Activated naive CD4-positive, alpha-beta T cell treated with anti-CD3 and anti-CD28 coated beads, Interleukin-2, amount 50 U/mL, for 24 hours (primary cell): ENCODE data around the gene CBLB.
"Not testable (repeated sequence)": the region's sequence is repeated elsewhere in the genome, so short reads cannot be mapped to it uniquely, and the experiment has no call there.

Experiments used
- H3K27ac Mint-ChIP-seq: one replicate; pipeline ENCODE4 v1.8.0; 2021; ENCODE audit warnings: mild to moderate bottlenecking, mixed read lengths
- H3K27me3 Mint-ChIP-seq: one replicate; pipeline ENCODE4 v1.8.0; 2021; ENCODE audit warnings: mixed read lengths
- H3K36me3 Mint-ChIP-seq: one replicate; pipeline ENCODE4 v1.8.0; 2021; ENCODE audit warnings: mixed read lengths
- H3K4me1 Mint-ChIP-seq: one replicate; pipeline ENCODE4 v1.8.0; 2021; ENCODE audit warnings: mixed read lengths
- H3K4me3 Mint-ChIP-seq: one replicate; pipeline ENCODE4 v1.8.0; 2021; ENCODE audit warnings: mild to moderate bottlenecking, mixed read lengths
- H3K9me3 Mint-ChIP-seq: one replicate; pipeline ENCODE4 v1.8.0; 2021; ENCODE audit warnings: mixed read lengths

Gene CBLB

GRCh38 chr3:105822171-105823123 is 46.4 kb downstream of the CBLB start:
- Mint-ChIP-seq H3K27me3 (no peaks in the 10 kb centered on the region), H3K9me3 (peaks cover 11% of the 10 kb centered on the region), H3K36me3 (peaks cover 37% of the 10 kb centered on the region), H3K4me3 (peak overlapping the region; percentile 13), H3K4me1 (peaks cover 68% of the 10 kb centered on the region), H3K27ac (peak overlapping the region; percentile 97)

DNA sequence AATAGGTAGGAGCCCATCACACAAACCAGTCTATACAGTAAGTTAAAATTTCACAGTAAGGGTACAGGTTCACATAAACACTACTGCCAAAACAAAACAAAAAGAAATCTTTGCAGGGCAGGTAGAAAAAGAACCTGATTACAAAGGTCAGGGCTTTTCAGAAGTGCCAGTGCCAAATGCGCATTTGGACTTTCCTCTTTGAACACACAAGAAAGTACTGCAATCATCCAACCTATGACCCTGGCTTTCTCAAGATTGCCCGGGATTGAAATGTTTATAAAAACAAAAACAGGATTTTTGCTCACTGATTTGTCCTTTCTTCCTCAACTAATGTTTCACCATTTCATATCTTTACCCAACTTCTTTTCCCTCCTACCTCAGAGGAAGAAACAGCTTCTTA is 47.4 kb downstream of the CBLB start:
- H3K9me3 Mint-ChIP-seq: peaks cover 11% of the 10 kb centered on the region
- peaks cover 67% of the 10 kb centered on the region for H3K4me1 Mint-ChIP-seq
- peaks cover 41% of the 10 kb centered on the region for H3K36me3 Mint-ChIP-seq
- no peak overlapping the region for H3K4me3 Mint-ChIP-seq
- H3K27ac Mint-ChIP-seq: peak overlapping the region; percentile 89
- H3K27me3 Mint-ChIP-seq: no peaks in the 10 kb centered on the region

DNA sequence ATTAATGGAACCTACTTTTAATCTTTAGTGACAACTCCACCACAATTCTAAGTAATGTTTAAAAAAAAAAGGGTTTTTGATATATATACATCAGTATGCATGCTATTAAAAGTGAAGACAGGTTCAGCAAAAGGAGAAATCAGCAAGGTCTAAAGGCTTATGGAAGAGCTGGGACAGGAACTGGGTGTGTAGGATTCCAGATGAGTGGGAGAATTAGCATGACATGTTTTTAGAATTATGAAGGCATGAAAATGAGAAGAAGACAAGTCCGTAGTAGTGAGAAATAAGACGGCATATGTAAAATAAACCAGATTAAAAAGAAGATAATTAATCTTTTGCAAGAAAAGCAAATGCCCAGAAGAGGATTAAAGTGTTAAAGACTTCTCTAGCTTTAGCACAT is 52.0 kb downstream of the CBLB start:
- Mint-ChIP-seq H3K36me3 (peaks cover 37% of the 10 kb centered on the region), H3K27ac (peak overlapping the region; percentile 6), H3K4me1 (peaks cover 64% of the 10 kb centered on the region), H3K27me3 (no peaks in the 10 kb centered on the region), H3K4me3 (no peak overlapping the region), H3K9me3 (no peaks in the 10 kb centered on the region)

DNA sequence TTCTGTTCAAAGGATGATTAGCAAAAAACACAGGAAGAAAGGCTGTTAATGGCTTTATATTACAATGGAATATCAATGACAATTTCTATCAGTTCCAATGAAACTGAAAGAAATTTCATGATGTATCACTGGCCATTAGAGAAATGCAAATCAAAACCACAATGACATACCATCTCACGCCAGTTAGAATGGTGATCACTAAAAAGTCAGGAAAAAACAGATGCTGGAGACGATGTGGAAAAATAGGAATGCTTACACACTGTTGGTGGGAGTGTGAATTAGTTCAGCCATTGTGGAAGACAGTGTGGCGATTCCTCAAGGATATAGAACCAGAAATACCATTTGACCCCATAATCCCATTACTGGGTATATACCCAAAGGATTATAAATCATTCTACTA is 53.5 kb downstream of the CBLB start:
- peaks cover 64% of the 10 kb centered on the region for H3K4me1 Mint-ChIP-seq
- H3K36me3 Mint-ChIP-seq: peaks cover 32% of the 10 kb centered on the region
- H3K27ac Mint-ChIP-seq: peak overlapping the region; percentile 81
- H3K4me3 Mint-ChIP-seq, H3K27me3 Mint-ChIP-seq, H3K9me3 Mint-ChIP-seq: not testable (repeated sequence)

DNA sequence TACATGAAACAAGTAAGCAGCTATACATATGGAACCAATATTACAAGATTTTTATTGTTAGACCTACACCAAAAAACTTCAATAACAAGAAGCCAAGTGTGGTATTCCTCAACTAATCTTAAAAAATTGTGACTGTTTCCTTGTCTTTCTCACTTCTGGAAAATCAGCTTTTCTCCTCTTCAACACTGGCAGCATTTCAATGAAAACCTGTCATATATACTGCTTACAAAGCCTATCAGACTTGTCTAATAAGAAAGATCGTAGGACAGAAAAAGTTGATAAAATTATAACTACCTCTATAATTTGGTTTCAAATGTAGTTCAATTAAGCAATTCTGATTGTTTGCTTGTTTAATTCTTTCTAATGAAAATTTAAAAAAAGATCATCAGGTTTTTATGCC is 55.1 kb downstream of the CBLB start:
- H3K27me3 Mint-ChIP-seq: no peaks in the 10 kb centered on the region
- H3K9me3 Mint-ChIP-seq: no peaks in the 10 kb centered on the region
- peaks cover 28% of the 10 kb centered on the region for H3K36me3 Mint-ChIP-seq
- no peak overlapping the region for H3K4me3 Mint-ChIP-seq
- no peak overlapping the region for H3K27ac Mint-ChIP-seq
- peaks cover 75% of the 10 kb centered on the region for H3K4me1 Mint-ChIP-seq

- Mint-ChIP-seq H3K27ac (peak overlapping the region; percentile 67), H3K4me1 (peaks cover 81% of the 10 kb centered on the region), H3K36me3 (peaks cover 27% of the 10 kb centered on the region), H3K4me3 (no peak overlapping the region), H3K27me3 (no peaks in the 10 kb centered on the region), H3K9me3 (no peaks in the 10 kb centered on the region)
Observed at GRCh38 chr3:105812194-105812586, 56.6 kb downstream of the CBLB start.

DNA sequence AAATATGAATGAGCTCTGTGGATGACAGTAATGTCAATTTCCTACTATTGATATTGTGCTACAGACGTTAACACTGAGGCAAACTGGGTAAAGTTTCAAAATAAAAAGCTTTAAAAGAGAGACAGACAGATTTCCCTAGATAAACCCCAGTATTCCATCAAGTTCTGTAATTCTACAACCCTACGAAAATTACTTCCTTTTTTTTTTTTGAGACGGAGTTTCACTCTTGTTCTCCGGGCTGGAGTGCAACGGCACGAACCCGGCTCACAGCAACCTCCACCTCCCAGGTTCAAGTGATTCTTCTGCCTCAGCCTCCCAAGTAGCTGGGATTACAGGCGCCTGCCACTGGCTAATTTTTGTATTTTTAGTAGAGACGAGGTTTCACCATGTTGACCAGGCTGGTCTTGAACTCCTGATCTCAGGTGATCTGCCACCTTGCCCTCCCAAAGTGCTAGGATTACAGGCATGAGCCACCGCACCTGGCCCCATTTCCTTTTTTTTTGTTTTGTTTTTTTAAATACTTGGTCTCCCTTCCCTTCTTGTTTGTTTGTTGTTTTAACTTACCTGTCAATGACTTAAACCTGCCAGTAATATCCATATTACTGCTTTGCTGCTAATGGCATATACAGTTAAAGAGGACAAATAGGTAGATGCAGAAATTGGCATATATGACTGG is 57.2 kb downstream of the CBLB start:
- peaks cover 80% of the 10 kb centered on the region for H3K4me1 Mint-ChIP-seq
- no peaks in the 10 kb centered on the region for H3K27me3 Mint-ChIP-seq
- no peak overlapping the region for H3K4me3 Mint-ChIP-seq
- H3K36me3 Mint-ChIP-seq: peaks cover 22% of the 10 kb centered on the region
- no peak overlapping the region for H3K27ac Mint-ChIP-seq
- no peaks in the 10 kb centered on the region for H3K9me3 Mint-ChIP-seq

GRCh38 chr3:105809208-105809888 is 59.5 kb downstream of the CBLB start:
- Mint-ChIP-seq H3K9me3 (no peaks in the 10 kb centered on the region), H3K4me3 (no peak overlapping the region), H3K36me3 (peaks cover 23% of the 10 kb centered on the region), H3K4me1 (peaks cover 86% of the 10 kb centered on the region), H3K27me3 (no peaks in the 10 kb centered on the region), H3K27ac (peak overlapping the region; percentile 46)

- H3K9me3 Mint-ChIP-seq: no peaks in the 10 kb centered on the region
- H3K4me3 Mint-ChIP-seq: no peak overlapping the region
- H3K27me3 Mint-ChIP-seq: no peaks in the 10 kb centered on the region
- H3K27ac Mint-ChIP-seq: no peak overlapping the region
- peaks cover 80% of the 10 kb centered on the region for H3K4me1 Mint-ChIP-seq
- H3K36me3 Mint-ChIP-seq: peaks cover 26% of the 10 kb centered on the region
Observed at GRCh38 chr3:105807701-105808100, 61.1 kb downstream of the CBLB start.

GRCh38 chr3:105807146-105807545 is 61.7 kb downstream of the CBLB start:
- no peaks in the 10 kb centered on the region for H3K9me3 Mint-ChIP-seq
- H3K27me3 Mint-ChIP-seq: no peaks in the 10 kb centered on the region
- peaks cover 81% of the 10 kb centered on the region for H3K4me1 Mint-ChIP-seq
- H3K36me3 Mint-ChIP-seq: peaks cover 24% of the 10 kb centered on the region
- peak overlapping the region; percentile 70 for H3K27ac Mint-ChIP-seq
- no peak overlapping the region for H3K4me3 Mint-ChIP-seq

- Mint-ChIP-seq H3K4me1 (peaks cover 82% of the 10 kb centered on the region), H3K27ac (peak overlapping the region; percentile 78), H3K9me3 (no peaks in the 10 kb centered on the region), H3K4me3 (no peak overlapping the region), H3K27me3 (no peaks in the 10 kb centered on the region), H3K36me3 (peaks cover 29% of the 10 kb centered on the region)
Observed at GRCh38 chr3:105806359-105806758, 62.5 kb downstream of the CBLB start.

- Mint-ChIP-seq H3K27ac (peak overlapping the region; percentile 78), H3K4me1 (peaks cover 81% of the 10 kb centered on the region), H3K9me3 (no peaks in the 10 kb centered on the region), H3K36me3 (peaks cover 32% of the 10 kb centered on the region), H3K4me3 (peak overlapping the region; percentile 47), H3K27me3 (no peaks in the 10 kb centered on the region)
Observed at GRCh38 chr3:105805404-105805803, 63.4 kb downstream of the CBLB start.

GRCh38 chr3:105802118-105802706 is 66.6 kb downstream of the CBLB start:
- Mint-ChIP-seq H3K4me3 (no peak overlapping the region), H3K27me3 (no peaks in the 10 kb centered on the region), H3K9me3 (no peaks in the 10 kb centered on the region), H3K4me1 (peaks cover 83% of the 10 kb centered on the region), H3K36me3 (peaks cover 35% of the 10 kb centered on the region), H3K27ac (peak overlapping the region; percentile 85)

DNA sequence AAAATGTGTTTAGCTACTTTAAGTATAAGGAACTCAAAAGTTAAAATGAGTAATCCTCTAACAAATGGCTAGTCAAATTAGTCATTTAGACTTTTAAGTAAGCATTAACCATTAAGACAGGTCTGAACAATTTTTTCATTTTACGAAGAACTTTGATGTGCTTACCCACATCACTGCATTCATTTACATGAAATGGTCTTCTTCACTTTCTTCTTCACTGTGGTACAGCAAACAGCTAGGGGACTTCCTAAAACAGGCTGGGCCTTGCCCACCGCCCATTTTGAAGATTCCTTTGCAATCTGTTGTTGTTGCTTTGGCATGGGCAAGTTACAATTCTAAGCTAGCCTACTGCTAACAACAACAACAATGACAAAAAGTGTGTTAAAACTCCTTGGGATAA is 67.4 kb downstream of the CBLB start:
- H3K4me3 Mint-ChIP-seq: no peak overlapping the region
- no peaks in the 10 kb centered on the region for H3K27me3 Mint-ChIP-seq
- H3K27ac Mint-ChIP-seq: peak overlapping the region; percentile 85
- peaks cover 84% of the 10 kb centered on the region for H3K4me1 Mint-ChIP-seq
- peaks cover 38% of the 10 kb centered on the region for H3K36me3 Mint-ChIP-seq
- no peaks in the 10 kb centered on the region for H3K9me3 Mint-ChIP-seq

GRCh38 chr3:105800320-105800719 is 68.5 kb downstream of the CBLB start:
- no peaks in the 10 kb centered on the region for H3K9me3 Mint-ChIP-seq
- H3K4me3 Mint-ChIP-seq: no peak overlapping the region
- H3K27me3 Mint-ChIP-seq: no peaks in the 10 kb centered on the region
- peaks cover 36% of the 10 kb centered on the region for H3K36me3 Mint-ChIP-seq
- H3K4me1 Mint-ChIP-seq: peaks cover 81% of the 10 kb centered on the region
- H3K27ac Mint-ChIP-seq: peak overlapping the region; percentile 96
